ENCODE results near the gene TEX50. TPM values are rescaled to one million over a fixed set of nuclear protein-coding genes. Genes with fewer than 3 reads are reported as not detected.
A peak's percentile ranks its signal among the peaks of the same experiment; 100 is the strongest.
"Not testable (repeated sequence)": the region's sequence is repeated elsewhere in the genome, so short reads cannot be mapped to it uniquely, and the experiment has no call there.

Gene TEX50
- total RNA-seq, 1 experiment from 2014 or later, result not detected

GRCh38 chr1:173660306-173660705 lies 25.2 kb downstream of the TEX50 start:
- in situ Hi-C loops (cut with HindIII; ENCODE audit: low sequenced_read_pairs), result no loop called here
- no peak for DNase-seq (ENCODE audit: low spot score)

- in situ Hi-C loops (cut with HindIII; ENCODE audit: low sequenced_read_pairs), result no loop called here
- DNase-seq (ENCODE audit: low spot score), result no peak
Measured at GRCh38 chr1:173661271-173661670, 26.1 kb downstream of the TEX50 start.

- in situ Hi-C loops (cut with HindIII; ENCODE audit: low sequenced_read_pairs), result no loop called here
- no peak for DNase-seq (ENCODE audit: low spot score)
Measured at GRCh38 chr1:173661763-173662162, 26.6 kb downstream of the TEX50 start.

- no peak for DNase-seq (ENCODE audit: low spot score)
- in situ Hi-C loops (cut with HindIII; ENCODE audit: low sequenced_read_pairs), result no loop called here
Measured at GRCh38 chr1:173663159-173663558, 28.0 kb downstream of the TEX50 start.

GRCh38 chr1:173666646-173667045 lies 31.5 kb downstream of the TEX50 start:
- in situ Hi-C loops (cut with HindIII; ENCODE audit: low sequenced_read_pairs), result no loop called here
- no peak for DNase-seq (ENCODE audit: low spot score)

GRCh38 chr1:173669491-173669941 lies 34.4 kb downstream of the TEX50 start, which contains the start of gene ANKRD45:
ANKRD45 (minus strand) TSS chr1:173669851; CDS start chr1:173659418, 10,433 bp downstream.
- DNase-seq (ENCODE audit: low spot score), result peak; percentile 7
- in situ Hi-C loops (cut with HindIII; ENCODE audit: low sequenced_read_pairs), result no loop called here

GRCh38 chr1:173674496-173674895 lies 39.4 kb downstream of the TEX50 start:
- DNase-seq (ENCODE audit: low spot score); in situ Hi-C loops (cut with HindIII; ENCODE audit: low sequenced_read_pairs): not testable (repeated sequence)

GRCh38 chr1:173680152-173680551 lies 45.0 kb downstream of the TEX50 start:
- DNase-seq (ENCODE audit: low spot score); in situ Hi-C loops (cut with HindIII; ENCODE audit: low sequenced_read_pairs): not testable (repeated sequence)

- no peak for DNase-seq (ENCODE audit: low spot score)
- in situ Hi-C loops (cut with HindIII; ENCODE audit: low sequenced_read_pairs), result no loop called here
Measured at GRCh38 chr1:173682184-173682583, 47.0 kb downstream of the TEX50 start.

- in situ Hi-C loops (cut with HindIII; ENCODE audit: low sequenced_read_pairs); DNase-seq (ENCODE audit: low spot score): not testable (repeated sequence)
Measured at GRCh38 chr1:173683838-173684237, 48.7 kb downstream of the TEX50 start.

GRCh38 chr1:173685121-173685520 lies 50.0 kb downstream of the TEX50 start:
- in situ Hi-C loops (cut with HindIII; ENCODE audit: low sequenced_read_pairs); DNase-seq (ENCODE audit: low spot score): not testable (repeated sequence)

Other genes with a start within 250 kb of the TEX50 start
- 273 and 329 TPM in 2 replicates for gene PRDX6, start 158.0 kb upstream of the TEX50 start, total RNA-seq (2014; rRNA removed; shearing (Covaris generic))
- not detected in 2 replicates for gene SLC9C2, start 32.3 kb upstream of the TEX50 start, total RNA-seq (2014; rRNA removed; shearing (Covaris generic))
- gene ANKRD45, start 34.5 kb downstream of the TEX50 start, total RNA-seq (2014; rRNA removed; shearing (Covaris generic)), result 0.68 and 0.85 TPM in 2 replicates
- 7.1 and 7.7 TPM in 2 replicates for gene KLHL20, start 79.6 kb downstream of the TEX50 start, total RNA-seq (2014; rRNA removed; shearing (Covaris generic))
- 36.5 and 40.1 TPM in 2 replicates for gene DARS2, start 189.3 kb downstream of the TEX50 start, total RNA-seq (2014; rRNA removed; shearing (Covaris generic))
- 19.0 and 32.2 TPM in 2 replicates for gene CENPL, start 189.5 kb downstream of the TEX50 start, total RNA-seq (2014; rRNA removed; shearing (Covaris generic))
- 490 and 492 TPM in 2 replicates for gene GAS5, start 232.7 kb downstream of the TEX50 start, total RNA-seq (2014; rRNA removed; shearing (Covaris generic))
- gene ZBTB37, start 233.0 kb downstream of the TEX50 start, total RNA-seq (2014; rRNA removed; shearing (Covaris generic)), result 2.3 and 5.2 TPM in 2 replicates